ENCODE measurements around the gene SPRY1. TPM values are rescaled to one million over a fixed set of nuclear protein-coding genes. Genes with fewer than 3 reads are reported as not detected.

Gene SPRY1
- total RNA-seq, 2 donors from 2014 or later, result 67.5 to 90.2 TPM

DNA sequence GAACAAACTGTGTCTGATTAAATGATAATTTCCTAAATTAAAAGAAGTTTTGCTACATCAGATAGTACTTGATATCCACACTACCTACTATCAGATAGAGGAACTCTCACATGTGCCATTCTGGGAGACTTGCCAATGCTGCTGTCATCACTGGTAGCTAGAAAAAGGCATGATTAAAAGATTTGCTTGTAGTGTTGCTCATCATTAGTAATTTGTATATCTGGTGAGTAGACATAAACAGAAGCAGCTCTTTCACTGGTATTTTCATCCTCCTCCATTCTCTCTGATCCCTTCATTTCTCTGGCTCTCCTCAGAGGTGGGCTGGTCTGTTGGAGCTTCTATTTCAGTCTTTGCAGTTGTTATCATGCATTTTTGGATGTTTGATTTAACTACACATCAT, 56.0 kb downstream of the SPRY1 start:
- no peak overlapping the region for H3K4me3 ChIP-seq
- H3K27ac ChIP-seq, result no peak overlapping the region
- no peak for TF ChIP-seq POLR2A (IDR thresholded peaks at IDR 0.05)
- intact Hi-C loops (cut with DNase I), result no loop called here
- H3K36me3 ChIP-seq, result no peaks in the 10 kb centered on the region
- H3K4me1 ChIP-seq (replicated peaks), result no peaks in the 10 kb centered on the region
- no peaks in the 10 kb centered on the region for H3K9me3 ChIP-seq
- peak; percentile 26 for DNase-seq (ENCODE audit: low spot score)
- no peaks in the 10 kb centered on the region for H3K27me3 ChIP-seq (replicated peaks; ENCODE audit: insufficient read depth)

DNA sequence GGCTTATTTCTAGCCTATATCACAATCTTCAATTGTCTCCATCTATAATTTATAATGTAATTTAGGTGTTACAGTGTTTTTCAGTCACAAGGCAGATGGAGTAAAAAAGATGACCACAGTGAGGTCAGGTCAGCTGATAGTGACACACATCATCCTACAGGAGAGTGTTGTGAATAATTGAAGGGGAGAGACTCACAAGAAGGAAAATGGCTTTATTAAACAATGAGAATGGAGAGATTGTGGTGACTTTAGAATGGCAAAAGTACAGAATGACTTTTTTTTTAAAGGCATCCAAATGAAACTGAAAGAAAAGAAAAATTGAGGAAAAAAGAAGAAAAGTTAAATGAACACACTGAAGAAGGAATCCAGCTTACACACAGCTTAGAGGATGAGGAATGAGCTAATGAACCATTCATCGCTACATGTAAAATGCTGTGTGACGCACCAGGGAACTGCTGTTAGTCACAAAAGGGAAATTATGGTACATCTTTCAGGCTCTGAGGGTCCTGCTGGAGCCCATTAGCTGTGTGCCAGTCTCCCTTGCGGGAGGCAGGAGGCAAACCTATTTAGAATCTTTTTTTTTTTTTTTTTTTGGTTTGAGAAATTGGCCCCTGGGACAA, 56.6 kb downstream of the SPRY1 start:
- TF ChIP-seq POLR2AphosphoS5 (IDR thresholded peaks at IDR 0.05), result no peak
- TF ChIP-seq POLR2A (IDR thresholded peaks at IDR 0.05), result no peak
- TF ChIP-seq, protein P1, sequence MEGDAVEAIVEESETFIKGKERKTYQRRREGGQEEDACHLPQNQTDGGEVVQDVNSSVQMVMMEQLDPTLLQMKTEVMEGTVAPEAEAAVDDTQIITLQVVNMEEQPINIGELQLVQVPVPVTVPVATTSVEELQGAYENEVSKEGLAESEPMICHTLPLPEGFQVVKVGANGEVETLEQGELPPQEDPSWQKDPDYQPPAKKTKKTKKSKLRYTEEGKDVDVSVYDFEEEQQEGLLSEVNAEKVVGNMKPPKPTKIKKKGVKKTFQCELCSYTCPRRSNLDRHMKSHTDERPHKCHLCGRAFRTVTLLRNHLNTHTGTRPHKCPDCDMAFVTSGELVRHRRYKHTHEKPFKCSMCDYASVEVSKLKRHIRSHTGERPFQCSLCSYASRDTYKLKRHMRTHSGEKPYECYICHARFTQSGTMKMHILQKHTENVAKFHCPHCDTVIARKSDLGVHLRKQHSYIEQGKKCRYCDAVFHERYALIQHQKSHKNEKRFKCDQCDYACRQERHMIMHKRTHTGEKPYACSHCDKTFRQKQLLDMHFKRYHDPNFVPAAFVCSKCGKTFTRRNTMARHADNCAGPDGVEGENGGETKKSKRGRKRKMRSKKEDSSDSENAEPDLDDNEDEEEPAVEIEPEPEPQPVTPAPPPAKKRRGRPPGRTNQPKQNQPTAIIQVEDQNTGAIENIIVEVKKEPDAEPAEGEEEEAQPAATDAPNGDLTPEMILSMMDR (IDR thresholded peaks at IDR 0.05), result no peak
- 93% methylated on average over 3 of the region's 3 CpGs for WGBS
- no peak for DNase-seq (ENCODE audit: low spot score)

More for the DNA sequence above, 56.6 kb downstream of the SPRY1 start:
- Histone ChIP-seq H3K9me3 (no peaks in the 10 kb centered on the region), H3K4me1 (replicated peaks) (no peaks in the 10 kb centered on the region), H3K36me3 (no peaks in the 10 kb centered on the region), H3K4me3 (no peak overlapping the region), H3K27me3 (replicated peaks; ENCODE audit: insufficient read depth) (no peaks in the 10 kb centered on the region), H3K27ac (no peak overlapping the region)
- intact Hi-C loops (cut with DNase I), result no loop called here
